A172 (cell line): ENCODE data around the gene C15orf61. TPM values are rescaled to one million over a fixed set of nuclear protein-coding genes. Genes with fewer than 3 reads are reported as not detected.

Experiments used
- DNase-seq: peaks from one replicate; pipeline ENCODE4 v3.0.0-alpha.2; 2015; ENCODE audit warnings: low spot score
- total RNA-seq: library from RNA; depleted of rRNA; stranded (reverse); fragments of >200 nt; shearing (Covaris generic); gene quantifications from 2 replicates; pipeline ENCODE4 v1.2.3, GENCODE V29; 2014

Gene C15orf61
- total RNA-seq, 1 experiment from 2014 or later = 5.3 TPM

- DNase-seq = no peak
Observed at GRCh38 chr15:67549736-67550135, 28.8 kb downstream of the C15orf61 start.

GRCh38 chr15:67550522-67550921, 29.6 kb downstream of the C15orf61 start:
- DNase-seq = peak; percentile 30

- no peak for DNase-seq
Observed at GRCh38 chr15:67551207-67551743, 30.3 kb downstream of the C15orf61 start.

GRCh38 chr15:67554580-67554979, 33.6 kb downstream of the C15orf61 start:
- DNase-seq = no peak

GRCh38 chr15:67556976-67557570, 36.1 kb downstream of the C15orf61 start:
- no peak for DNase-seq

- no peak for DNase-seq
Observed at GRCh38 chr15:67558502-67558901, 37.6 kb downstream of the C15orf61 start.

- no peak for DNase-seq
Observed at GRCh38 chr15:67559158-67559557, 38.2 kb downstream of the C15orf61 start.

- DNase-seq = no peak
Observed at GRCh38 chr15:67559576-67559975, 38.6 kb downstream of the C15orf61 start.

- DNase-seq = no peak
Observed at GRCh38 chr15:67560320-67560719, 39.4 kb downstream of the C15orf61 start.

- no peak for DNase-seq
Observed at GRCh38 chr15:67563092-67563491, 42.2 kb downstream of the C15orf61 start.

- no peak for DNase-seq
Observed at GRCh38 chr15:67564021-67564967, 43.4 kb downstream of the C15orf61 start.

GRCh38 chr15:67564968-67565345, 44.0 kb downstream of the C15orf61 start:
- no peak for DNase-seq

- no peak for DNase-seq
Observed at GRCh38 chr15:67569668-67570067, 48.7 kb downstream of the C15orf61 start.

GRCh38 chr15:67570875-67571647, 50.1 kb downstream of the C15orf61 start:
- DNase-seq = no peak

GRCh38 chr15:67571648-67572415, 50.9 kb downstream of the C15orf61 start:
- DNase-seq = no peak

GRCh38 chr15:67573194-67573593, 52.3 kb downstream of the C15orf61 start:
- no peak for DNase-seq

- DNase-seq = no peak
Observed at GRCh38 chr15:67575039-67575502, 54.1 kb downstream of the C15orf61 start.

GRCh38 chr15:67578020-67578600, 57.2 kb downstream of the C15orf61 start:
- no peak for DNase-seq

- no peak for DNase-seq
Observed at GRCh38 chr15:67579164-67579563, 58.2 kb downstream of the C15orf61 start.
